ENCODE data around the gene ESPL1.

ESPL1 gene

GRCh38 chr12:53320352-53321195 lies 52.5 kb downstream of the ESPL1 start:
- Histone ChIP-seq H3K36me3 (peaks cover 33 to 46% (median 37%) of the 10 kb centered on the region in 11 experiments), H3K27me3 (peaks cover under 1 to 5% (median 1%) of the 10 kb centered on the region in 11 experiments; a peak in 15 of 22 replicates), H3K27ac (peak overlapping the region; percentile 44 to 90 (median 80)), H3K4me3 (peak overlapping the region; percentile 62 to 80 (median 67)), H3K4me2 (peak overlapping the region; percentile 72 to 97 (median 88)), H3K4me1 (peaks cover 30 to 39% (median 34%) of the 10 kb centered on the region in 10 experiments), H4K20me1 (no peaks in the 10 kb centered on the region), H3K9ac (peak overlapping the region; percentile 74 to 90 (median 84)), H3K9me3 (replicated peaks in 1 of 11) (no peaks in the 10 kb centered on the region)
- no peak for TF ChIP-seq Cebpa-rat (IDR thresholded peaks at IDR 0.05)

- H3K9ac ChIP-seq, result peak overlapping the region; percentile 76 to 87 (median 84); a peak in 21 of 22 replicates
These were observed 56.1 kb downstream of the ESPL1 start for GRCh38 chr12:53324113-53324778.

GRCh38 chr12:53324779-53325510 lies 56.8 kb downstream of the ESPL1 start:
- peak overlapping the region; percentile 53 to 76 (median 66) for H3K4me3 ChIP-seq
- no peak for TF ChIP-seq Cebpa-rat (IDR thresholded peaks at IDR 0.05)
- H3K27me3 ChIP-seq, result peaks cover 16 to 26% (median 18%) of the 10 kb centered on the region in 11 experiments
- H3K4me1 ChIP-seq, result peaks cover 34 to 46% (median 39%) of the 10 kb centered on the region in 10 experiments
- peak overlapping the region; percentile 50 to 85 (median 78); a peak in 21 of 22 replicates for H3K27ac ChIP-seq
- H3K9me3 ChIP-seq (replicated peaks in 1 of 11), result no peaks in the 10 kb centered on the region
- peaks cover 0 to 3% (median 0%) of the 10 kb centered on the region in 11 experiments; a peak in 4 of 22 replicates for H3K36me3 ChIP-seq
- peak overlapping the region; percentile 76 to 87 (median 84) for H3K9ac ChIP-seq
- H4K20me1 ChIP-seq, result no peaks in the 10 kb centered on the region
- peak overlapping the region; percentile 81 to 99 (median 93) for H3K4me2 ChIP-seq

More at GRCh38 chr12:53324113-53324778, 56.1 kb downstream of the ESPL1 start:
- H3K4me1 ChIP-seq, result peaks cover 38 to 46% (median 41%) of the 10 kb centered on the region in 10 experiments
- H4K20me1 ChIP-seq, result no peaks in the 10 kb centered on the region
- peaks cover under 1 to 9% (median 5%) of the 10 kb centered on the region in 11 experiments; a peak in 18 of 22 replicates for H3K36me3 ChIP-seq
- peaks cover 16 to 26% (median 18%) of the 10 kb centered on the region in 11 experiments for H3K27me3 ChIP-seq
- H3K27ac ChIP-seq, result peak overlapping the region in 10 of 11 experiments; percentile 67 to 85 (median 80); a peak in 19 of 22 replicates
- no peak for TF ChIP-seq Cebpa-rat (IDR thresholded peaks at IDR 0.05)
- H3K4me3 ChIP-seq, result peak overlapping the region; percentile 53 to 76 (median 66)
- peak overlapping the region; percentile 81 to 99 (median 93) for H3K4me2 ChIP-seq
- no peaks in the 10 kb centered on the region for H3K9me3 ChIP-seq (replicated peaks in 1 of 11)

GRCh38 chr12:53325511-53326061 lies 57.5 kb downstream of the ESPL1 start:
- Histone ChIP-seq H3K4me1 (peaks cover 28 to 40% (median 32%) of the 10 kb centered on the region in 10 experiments), H3K4me2 (peak overlapping the region; percentile 81 to 99 (median 93)), H4K20me1 (no peaks in the 10 kb centered on the region), H3K27me3 (peaks cover 16 to 26% (median 18%) of the 10 kb centered on the region in 11 experiments), H3K9me3 (replicated peaks in 1 of 11) (no peaks in the 10 kb centered on the region), H3K4me3 (peak overlapping the region; percentile 53 to 76 (median 66)), H3K27ac (peak overlapping the region; percentile 50 to 85 (median 78); a peak in 21 of 22 replicates), H3K9ac (peak overlapping the region; percentile 76 to 87 (median 84)), H3K36me3 (no peaks in the 10 kb centered on the region)
- TF ChIP-seq Cebpa-rat (IDR thresholded peaks at IDR 0.05), result no peak

GRCh38 chr12:53326460-53327185 lies 58.5 kb downstream of the ESPL1 start:
- TF ChIP-seq Cebpa-rat (IDR thresholded peaks at IDR 0.05), result no peak
- peak overlapping the region in 2 of 11 experiments; percentile 77 to 87; a peak in 1 of 22 replicates for H3K9ac ChIP-seq
- no peak overlapping the region for H3K27ac ChIP-seq
- H3K4me3 ChIP-seq, result peak overlapping the region in 6 of 10 experiments; percentile 64 to 76 (median 72); a peak in 6 of 20 replicates
- no peaks in the 10 kb centered on the region for H3K9me3 ChIP-seq (replicated peaks in 1 of 11)
- H3K27me3 ChIP-seq, result peaks cover 16 to 26% (median 19%) of the 10 kb centered on the region in 11 experiments
- peaks cover 24 to 35% (median 28%) of the 10 kb centered on the region in 10 experiments for H3K4me1 ChIP-seq
- no peaks in the 10 kb centered on the region for H3K36me3 ChIP-seq
- peak overlapping the region; percentile 81 to 99 (median 93); a peak in 19 of 22 replicates for H3K4me2 ChIP-seq
- H4K20me1 ChIP-seq, result no peaks in the 10 kb centered on the region

- no peak overlapping the region for H3K27ac ChIP-seq
- no peaks in the 10 kb centered on the region for H3K9me3 ChIP-seq (replicated peaks in 1 of 11)
- peaks cover 19 to 35% (median 27%) of the 10 kb centered on the region in 11 experiments for H3K27me3 ChIP-seq
- H3K4me3 ChIP-seq, result no peak overlapping the region
- H3K4me2 ChIP-seq, result no peak overlapping the region
- peaks cover 19 to 30% (median 24%) of the 10 kb centered on the region in 10 experiments for H3K4me1 ChIP-seq
- TF ChIP-seq Cebpa-rat (IDR thresholded peaks at IDR 0.05), result no peak
- no peak overlapping the region for H3K9ac ChIP-seq
- no peaks in the 10 kb centered on the region for H3K36me3 ChIP-seq
- no peaks in the 10 kb centered on the region for H4K20me1 ChIP-seq
These were observed 59.4 kb downstream of the ESPL1 start for GRCh38 chr12:53327435-53328042.

GRCh38 chr12:53328043-53328435 lies 59.9 kb downstream of the ESPL1 start:
- no peak for TF ChIP-seq Cebpa-rat (IDR thresholded peaks at IDR 0.05)
- H3K27ac ChIP-seq, result no peak overlapping the region
- peaks cover 24 to 34% (median 29%) of the 10 kb centered on the region in 10 experiments for H3K4me1 ChIP-seq
- no peak overlapping the region for H3K9ac ChIP-seq
- no peak overlapping the region for H3K4me2 ChIP-seq
- H4K20me1 ChIP-seq, result no peaks in the 10 kb centered on the region
- H3K9me3 ChIP-seq (replicated peaks in 1 of 11), result no peaks in the 10 kb centered on the region
- H3K36me3 ChIP-seq, result no peaks in the 10 kb centered on the region
- no peak overlapping the region for H3K4me3 ChIP-seq
- peaks cover 24 to 40% (median 32%) of the 10 kb centered on the region in 11 experiments for H3K27me3 ChIP-seq
